SK-N-SH treated with all-trans-retinoic acid at 6 μM for 48 hours (cell line): ENCODE results near the gene ADIPOR1.

Source experiments
- ATAC-seq: fragments of 200-7000 bp; cut with Tn5 transposase; 3 replicates; pipeline ENCODE4 v1.9.1; 2020; ENCODE audit warnings: mild to moderate bottlenecking, moderate library complexity
- ARNTL ChIP-seq: fragments of 450-650 bp; formaldehyde crosslinking; IDR thresholded peaks from 2 replicates; pipeline ENCODE4 v1.5.0; 2020; ENCODE audit warnings: low read depth, mild to moderate bottlenecking, moderate library complexity, borderline replicate concordance
- BACH2 ChIP-seq: fragments of 250-450 bp; sonication (Bioruptor Pico); IDR thresholded peaks from 2 replicates; pipeline ENCODE4 v1.9.0; 2021; ENCODE audit warnings: mild to moderate bottlenecking, borderline replicate concordance
- CREB5 ChIP-seq: fragments of 250-450 bp; sonication (Bioruptor Pico); IDR thresholded peaks from 2 replicates; pipeline ENCODE4 v1.5.1; 2020; ENCODE audit warnings: low read depth, mild to moderate bottlenecking, moderate library complexity
- CSDC2 ChIP-seq: fragments of 250-450 bp; sonication (Bioruptor Pico); IDR thresholded peaks from 2 replicates; pipeline ENCODE4 v1.5.0; 2020; ENCODE audit warnings: mild to moderate bottlenecking, moderate library complexity
- CSRNP3 ChIP-seq: fragments of 250-450 bp; sonication (Bioruptor Pico); IDR thresholded peaks from 2 replicates; pipeline ENCODE4 v1.5.1; 2021; ENCODE audit warnings: mild to moderate bottlenecking, moderate library complexity
- ESRRG ChIP-seq: fragments of 250-450 bp; sonication (Bioruptor Pico); IDR thresholded peaks from 2 replicates; pipeline ENCODE4 v1.6.1; 2021; ENCODE audit warnings: mild to moderate bottlenecking
- ISL1 ChIP-seq: fragments of 250-450 bp; sonication (Bioruptor Pico); IDR thresholded peaks from 2 replicates; pipeline ENCODE4 v2.1.2; 2022; ENCODE audit warnings: mild to moderate bottlenecking, moderate library complexity
- OSR1 ChIP-seq: fragments of 250-450 bp; sonication (Bioruptor Pico); IDR thresholded peaks from 2 replicates; pipeline ENCODE4 v1.8.0; 2022; ENCODE audit warnings: moderate library complexity, mild to moderate bottlenecking, inconsistent platforms
- PATZ1 ChIP-seq: fragments of 250-450 bp; sonication (Bioruptor Pico); IDR thresholded peaks from 2 replicates; pipeline ENCODE4 v1.8.0; 2020; ENCODE audit warnings: mild to moderate bottlenecking, moderate library complexity, borderline replicate concordance
- POU6F1 ChIP-seq: fragments of 250-450 bp; sonication (Bioruptor Pico); IDR thresholded peaks from 2 replicates; pipeline ENCODE4 v1.8.0; 2021; ENCODE audit warnings: low read depth, mild to moderate bottlenecking, moderate library complexity, borderline replicate concordance
- PPARA ChIP-seq: fragments of 250-450 bp; sonication (Bioruptor Pico); IDR thresholded peaks from 2 replicates; pipeline ENCODE4 v1.5.0; 2020; ENCODE audit warnings: mild to moderate bottlenecking, borderline replicate concordance
- TCF4 ChIP-seq: fragments of 250-450 bp; sonication (Bioruptor Pico); IDR thresholded peaks from 2 replicates; pipeline ENCODE4 v1.8.0; 2021; ENCODE audit warnings: mild to moderate bottlenecking, moderate library complexity, borderline replicate concordance
- TOX ChIP-seq: fragments of 250-450 bp; sonication (Bioruptor Pico); IDR thresholded peaks from 2 replicates; pipeline ENCODE4 v1.8.0; 2021; ENCODE audit warnings: mild to moderate bottlenecking, moderate library complexity, borderline replicate concordance
- TSHZ2 ChIP-seq: fragments of 250-450 bp; sonication (Bioruptor Pico); IDR thresholded peaks from 2 replicates; pipeline ENCODE4 v1.5.0; 2020; ENCODE audit warnings: mild to moderate bottlenecking, moderate library complexity
- ZC3H10 ChIP-seq: fragments of 250-450 bp; sonication (Bioruptor Pico); IDR thresholded peaks from 2 replicates; pipeline ENCODE4 v1.5.1; 2021; ENCODE audit warnings: mild to moderate bottlenecking, moderate library complexity
- ZFP3 ChIP-seq: fragments of 250-450 bp; sonication (Bioruptor Pico); IDR thresholded peaks from 2 replicates; pipeline ENCODE4 v1.5.0; 2020; ENCODE audit warnings: mild to moderate bottlenecking, moderate library complexity
- ZFP30 ChIP-seq: fragments of 450-650 bp; formaldehyde crosslinking; IDR thresholded peaks from 2 replicates; pipeline ENCODE4 v1.5.0; 2022; ENCODE audit warnings: mild to moderate bottlenecking, moderate library complexity
- ZNF565 ChIP-seq: fragments of 450-650 bp; formaldehyde crosslinking; conservative IDR thresholded peaks from 2 replicates; pipeline ENCODE4 v1.5.0; 2020; ENCODE audit warnings: low read depth, mild to moderate bottlenecking, moderate library complexity
- ZNF8 ChIP-seq: fragments of 450-650 bp; formaldehyde crosslinking; IDR thresholded peaks from 2 replicates; pipeline ENCODE4 v1.5.0; 2020; ENCODE audit warnings: mild to moderate bottlenecking, moderate library complexity

ADIPOR1 gene

GRCh38 chr1:202991112-202991511 is 33.0 kb upstream of the ADIPOR1 start (continued):
- no peak for TF ChIP-seq ZNF565 (CRISPR knock-in tag)
- TF ChIP-seq TOX (CRISPR knock-in tag) = no peak
- no peak for TF ChIP-seq ZFP30 (CRISPR knock-in tag)

GRCh38 chr1:202989879-202990278 is 31.8 kb upstream of the ADIPOR1 start:
- TF ChIP-seq CREB5 (CRISPR knock-in tag) (no peak), ESRRG (CRISPR knock-in tag) (no peak), ZC3H10 (CRISPR knock-in tag) (no peak), CSDC2 (no peak), PATZ1 (no peak), CSRNP3 (no peak), ISL1 (CRISPR knock-in tag) (no peak), PPARA (no peak), POU6F1 (CRISPR knock-in tag) (no peak), ARNTL (no peak)
- ATAC-seq = no peak

GRCh38 chr1:202987922-202988583 is 29.9 kb upstream of the ADIPOR1 start:
- no peak for ATAC-seq
- TF ChIP-seq ZNF8 (CRISPR knock-in tag) = no peak
- no peak for TF ChIP-seq ISL1 (CRISPR knock-in tag)
- no peak for TF ChIP-seq TOX (CRISPR knock-in tag)
- TF ChIP-seq TCF4 (CRISPR knock-in tag) = no peak
- no peak for TF ChIP-seq OSR1
- TF ChIP-seq ZFP3 = no peak
- TF ChIP-seq BACH2 (CRISPR knock-in tag) = no peak
- TF ChIP-seq CSDC2 = no peak
- no peak for TF ChIP-seq ZNF565 (CRISPR knock-in tag)
- no peak for TF ChIP-seq TSHZ2 (CRISPR knock-in tag)
- no peak for TF ChIP-seq ESRRG (CRISPR knock-in tag)
- TF ChIP-seq PATZ1 = no peak
- no peak for TF ChIP-seq CSRNP3
- TF ChIP-seq POU6F1 (CRISPR knock-in tag) = no peak
- TF ChIP-seq PPARA = no peak
- TF ChIP-seq ZFP30 (CRISPR knock-in tag) = no peak
